SK-N-SH (cell line): ENCODE measurements around the gene PARS2. TPM values are rescaled to one million over a fixed set of nuclear protein-coding genes. Genes with fewer than 3 reads are reported as not detected.
A peak's percentile ranks its signal among the peaks of the same experiment; 100 is the strongest.

Experiments used
- CTCF ChIA-PET: fragments of 300-600, 350-600 bp; formaldehyde crosslinking; extraction: SDS; loops from one replicate; lab custom pipeline; 2021; lab: Yijun Ruan, JAX
- POLR2A ChIA-PET: fragments of 350-600 bp; sonication (Branson Sonifier 250); formaldehyde crosslinking; extraction: SDS; loops from one replicate; lab custom pipeline; 2020; ENCODE audit warnings: antibody characterized with exemption, inconsistent platforms; lab: Yijun Ruan, JAX
- DNase-seq: peaks from one replicate; pipeline ENCODE4 v3.0.0; 2012
- H2AFZ ChIP-seq: fragments of 200-600 bp; sonication (generic); 2 replicates; pipeline ENCODE4 v1.8.1; 2016; ENCODE audit warnings: antibody characterized with exemption, mild to moderate bottlenecking, low read depth
- H3F3A ChIP-seq: fragments of 200-600 bp; sonication (generic); replicated peaks from 2 replicates; pipeline ENCODE3; 2016; ENCODE audit warnings: antibody characterized with exemption, mild to moderate bottlenecking; ENCODE audit not compliant: insufficient read depth
- H3K27ac ChIP-seq, 2 experiments: fragments of 200-500 bp in 1 of 2; fragments of 200-600 bp in 1 of 2; sonication (Bioruptor generic) in 1 of 2; sonication (generic), shearing (Covaris generic) in 1 of 2; 2 replicates each; pipeline versions ENCODE4 v1.5.1 to v1.6.1; 2014 to 2016; ENCODE audit warnings: low read depth in 2 of 2, inconsistent platforms in 1 of 2, low read length in 1 of 2, mild to moderate bottlenecking in 1 of 2, mixed read lengths in 1 of 2
- H3K27me3 ChIP-seq: fragments of 200-600 bp; sonication (generic), shearing (Covaris generic); 2 replicates; pipeline ENCODE4 v1.6.1; 2016; ENCODE audit warnings: mixed run types; ENCODE audit not compliant: insufficient read depth
- H3K36me3 ChIP-seq, 2 experiments: fragments of 200-500 bp in 1 of 2; fragments of 200-600 bp in 1 of 2; sonication (Bioruptor generic) in 1 of 2; sonication (generic) in 1 of 2; replicated peaks in 1 of 2; 2 replicates each; pipeline versions ENCODE3 to v1.5.1; 2014 to 2016; ENCODE audit warnings: low read length in 1 of 2, mild to moderate bottlenecking in 1 of 2; ENCODE audit not compliant: insufficient read depth in 2 of 2, control insufficient read depth in 1 of 2
- H3K4me1 ChIP-seq, 2 experiments: fragments of 200-500 bp in 1 of 2; fragments of 200-600 bp in 1 of 2; sonication (Bioruptor generic) in 1 of 2; sonication (generic), shearing (Covaris generic) in 1 of 2; 2 replicates each; pipeline versions ENCODE4 v1.5.1 to v1.6.1; 2014 to 2016; ENCODE audit warnings: low read depth in 1 of 2, low read length in 1 of 2, mixed run types in 1 of 2; ENCODE audit not compliant: insufficient read depth in 2 of 2, control insufficient read depth in 1 of 2
- H3K4me2 ChIP-seq: fragments of 200-600 bp; sonication (generic), shearing (Covaris generic); 2 replicates; pipeline ENCODE4 v1.6.1; 2017; ENCODE audit warnings: mixed run types
- H3K4me3 ChIP-seq, 2 experiments: fragments of 200-500 bp in 1 of 2; fragments of 200-600 bp in 1 of 2; sonication (Bioruptor generic) in 1 of 2; sonication (generic), shearing (Covaris generic) in 1 of 2; 2 replicates each; pipeline versions ENCODE4 v1.5.1 to v1.8.1; 2014 to 2016; ENCODE audit warnings: low read depth in 2 of 2, inconsistent platforms in 1 of 2, low read length in 1 of 2, mild to moderate bottlenecking in 1 of 2, mixed read lengths in 1 of 2, moderate library complexity in 1 of 2
- H3K79me2 ChIP-seq: fragments of 200-600 bp; sonication (generic); 2 replicates; pipeline ENCODE4 v1.8.1; 2017; ENCODE audit warnings: mild to moderate bottlenecking; ENCODE audit not compliant: insufficient read depth
- H3K9ac ChIP-seq: fragments of 200-600 bp; sonication (generic); 2 replicates; pipeline ENCODE4 v1.6.1; 2017; ENCODE audit warnings: mixed run types
- H3K9me2 ChIP-seq: fragments of 200-600 bp; sonication (generic); 2 replicates; pipeline ENCODE4 v1.6.1; 2017; ENCODE audit warnings: mixed run types
- H3K9me3 ChIP-seq: fragments of 200-600 bp; sonication (generic); 2 replicates; pipeline ENCODE4 v1.6.1; 2017; ENCODE audit warnings: mixed run types, mild to moderate bottlenecking, moderate library complexity
- H4K20me1 ChIP-seq: fragments of 200-600 bp; sonication (generic); 2 replicates; pipeline ENCODE4 v1.6.1; 2017; ENCODE audit warnings: mild to moderate bottlenecking, mixed run types; ENCODE audit not compliant: insufficient read depth
- EZH2phosphoT487 ChIP-seq: fragments of 200-600 bp; sonication (generic); IDR thresholded peaks from 2 replicates; pipeline ENCODE4 v1.6.1; 2017; ENCODE audit warnings: low read depth, mixed run types, mild to moderate bottlenecking, antibody characterized with exemption, moderate library complexity, borderline replicate concordance
- FOXM1 ChIP-seq: IDR thresholded peaks from 2 replicates; pipeline ENCODE4 v1.4.0; 2012; ENCODE audit warnings: low read depth, mild to moderate bottlenecking
- GABPA ChIP-seq: IDR thresholded peaks from 2 replicates; pipeline ENCODE4 v1.4.0; 2012; ENCODE audit warnings: low read depth, mild to moderate bottlenecking
- GATA2 ChIP-seq: sonication (generic); formaldehyde crosslinking; IDR thresholded peaks from 2 replicates; pipeline ENCODE4 v1.5.0; 2020; ENCODE audit warnings: mild to moderate bottlenecking, missing genetic modification reagents
- MXI1 ChIP-seq: IDR thresholded peaks from 2 replicates; pipeline ENCODE4 v1.6.1; 2012; ENCODE audit warnings: mild to moderate bottlenecking, low read depth, low read length, improper control_type of control experiment
- NFIC ChIP-seq: IDR thresholded peaks from 2 replicates; pipeline ENCODE4 v1.4.0; 2012; ENCODE audit warnings: borderline replicate concordance
- NRF1 ChIP-seq: IDR thresholded peaks from 2 replicates; pipeline ENCODE4 v1.6.1; 2012; ENCODE audit warnings: low read depth, mild to moderate bottlenecking, low read length
- POLR2AphosphoS5 ChIP-seq: IDR thresholded peaks from 2 replicates; pipeline ENCODE4 v1.6.1; 2012; ENCODE audit warnings: low read depth, low read length
- RAD21 ChIP-seq: IDR thresholded peaks from 2 replicates; pipeline ENCODE4 v1.6.1; 2012; ENCODE audit warnings: mild to moderate bottlenecking, low read length
- RFX5 ChIP-seq: IDR thresholded peaks from 2 replicates; pipeline ENCODE4 v1.6.1; 2012; ENCODE audit warnings: mild to moderate bottlenecking, improper control_type of control experiment, low read length
- TAF1 ChIP-seq: IDR thresholded peaks from 2 replicates; pipeline ENCODE4 v1.6.1; 2012; ENCODE audit warnings: low read depth, mild to moderate bottlenecking, low read length, moderate library complexity, borderline replicate concordance
- WGBS: methylation state at CpG from one replicate; pipeline ENCODE4 v1.1.6; 2017; ENCODE audit warnings: low lambda C conversion rate; 5-methylcytosine and 5-hydroxymethylcytosine counted together
- polyA plus RNA-seq, 3 experiments: library from polyadenylated mRNA; depleted of rRNA; stranded (reverse); fragments of >200 nt; gene quantifications; 2 replicates each; pipeline ENCODE4 v1.2.3, GENCODE V29; 2012
- TF ChIP-seq, protein P1 (sequence below): fragments of 150-350 bp; IDR thresholded peaks from 2 replicates; pipeline ENCODE4 v1.6.1; 2017; ENCODE audit warnings: antibody characterized with exemption, low read length, low read depth, borderline replicate concordance
- TF ChIP-seq, protein P2 (sequence below): fragments of 150-350 bp; IDR thresholded peaks from 2 replicates; pipeline ENCODE4 v1.6.1; 2016; ENCODE audit warnings: mild to moderate bottlenecking, low read depth, low read length
- TF ChIP-seq, protein P3 (sequence below): IDR thresholded peaks from 2 replicates; pipeline ENCODE4; 2012

Gene PARS2
- polyA plus RNA-seq, 1 of the 3 experiments (the other 2 are of a cell fraction): 3.2 TPM

DNA sequence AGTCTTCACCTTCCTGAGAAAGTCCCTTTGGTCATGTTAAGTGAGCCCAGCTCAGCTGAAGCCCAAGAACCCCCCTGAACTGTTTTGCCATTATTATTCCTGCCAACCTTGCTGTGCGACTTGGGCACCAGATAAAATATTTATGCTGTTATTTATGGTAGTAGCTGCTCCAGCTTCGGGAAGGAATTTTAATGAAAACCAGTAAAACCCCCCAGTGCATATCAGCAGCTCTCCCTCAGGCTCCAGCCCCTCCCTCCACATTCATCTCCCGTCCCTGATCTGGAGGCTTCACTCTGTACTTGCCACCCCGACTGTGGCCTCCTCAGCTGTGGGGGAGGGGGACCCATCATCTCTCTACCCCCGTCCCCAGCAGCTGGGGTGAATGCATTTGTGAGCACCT lies 24.1 kb upstream of the PARS2 start:
- Histone ChIP-seq H3K9me3 (no peaks in the 10 kb centered on the region), H3K4me3 (no peak overlapping the region), H3F3A (no peaks in the 10 kb centered on the region), H3K4me1 (peaks cover 0 to 36% of the 10 kb centered on the region in 2 experiments; a peak in 1 of 4 replicates), H3K27me3 (no peaks in the 10 kb centered on the region), H3K4me2 (no peak overlapping the region), H2AFZ (no peak overlapping the region), H3K27ac (peak overlapping the region in 1 of 2 experiments; percentile 5; a peak in 1 of 4 replicates), H3K79me2 (no peaks in the 10 kb centered on the region), H3K36me3 (no peaks in the 10 kb centered on the region), H3K9me2 (no peaks in the 10 kb centered on the region), H4K20me1 (no peaks in the 10 kb centered on the region), H3K9ac (no peak overlapping the region)
- 11% methylated on average over 5 of the region's 5 CpGs for WGBS
- ChIA-PET CTCF (no interaction called here), POLR2A (interaction anchor here (0.6 kb wide), 1 partner anchor 16 kb away, joined by 3 read pairs; no protein-coding TSS in a partner anchor)
- TF ChIP-seq MXI1: no peak
- TF ChIP-seq TAF1: no peak
- no peak for TF ChIP-seq NFIC
- TF ChIP-seq, protein P1, sequence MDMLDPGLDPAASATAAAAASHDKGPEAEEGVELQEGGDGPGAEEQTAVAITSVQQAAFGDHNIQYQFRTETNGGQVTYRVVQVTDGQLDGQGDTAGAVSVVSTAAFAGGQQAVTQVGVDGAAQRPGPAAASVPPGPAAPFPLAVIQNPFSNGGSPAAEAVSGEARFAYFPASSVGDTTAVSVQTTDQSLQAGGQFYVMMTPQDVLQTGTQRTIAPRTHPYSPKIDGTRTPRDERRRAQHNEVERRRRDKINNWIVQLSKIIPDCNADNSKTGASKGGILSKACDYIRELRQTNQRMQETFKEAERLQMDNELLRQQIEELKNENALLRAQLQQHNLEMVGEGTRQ: no peak
- no peak for DNase-seq

DNA sequence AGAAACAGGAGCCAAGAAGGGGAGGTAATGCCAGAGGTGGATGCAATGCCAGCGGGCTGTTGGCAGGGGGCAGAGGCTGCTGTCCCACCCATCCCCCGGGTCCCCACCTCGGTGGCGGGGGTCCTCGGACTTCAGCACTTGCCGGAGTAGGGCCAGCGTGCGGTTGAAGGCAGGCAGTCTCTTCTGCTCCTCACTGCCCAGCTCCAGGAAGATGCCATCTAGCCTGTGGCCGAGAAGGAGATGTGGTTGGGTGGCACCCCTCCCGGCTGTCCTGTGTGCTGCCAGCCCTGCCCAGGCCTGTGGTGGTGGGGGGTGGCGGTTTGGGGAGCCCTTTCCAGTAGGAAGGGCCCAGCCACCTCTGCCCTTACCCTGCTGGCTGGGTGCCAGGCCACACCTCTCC lies 23.3 kb upstream of the PARS2 start:
- H3K79me2 ChIP-seq: no peaks in the 10 kb centered on the region
- H3K36me3 ChIP-seq: no peaks in the 10 kb centered on the region
- no peak for DNase-seq
- 58% methylated on average over 4 of the region's 11 CpGs for WGBS
- H3K27me3 ChIP-seq: no peaks in the 10 kb centered on the region
- no peaks in the 10 kb centered on the region for H3K9me2 ChIP-seq
- TF ChIP-seq EZH2phosphoT487 (no peak), GABPA (no peak), NRF1 (no peak), RFX5 (no peak)
- TF ChIP-seq, protein P2, sequence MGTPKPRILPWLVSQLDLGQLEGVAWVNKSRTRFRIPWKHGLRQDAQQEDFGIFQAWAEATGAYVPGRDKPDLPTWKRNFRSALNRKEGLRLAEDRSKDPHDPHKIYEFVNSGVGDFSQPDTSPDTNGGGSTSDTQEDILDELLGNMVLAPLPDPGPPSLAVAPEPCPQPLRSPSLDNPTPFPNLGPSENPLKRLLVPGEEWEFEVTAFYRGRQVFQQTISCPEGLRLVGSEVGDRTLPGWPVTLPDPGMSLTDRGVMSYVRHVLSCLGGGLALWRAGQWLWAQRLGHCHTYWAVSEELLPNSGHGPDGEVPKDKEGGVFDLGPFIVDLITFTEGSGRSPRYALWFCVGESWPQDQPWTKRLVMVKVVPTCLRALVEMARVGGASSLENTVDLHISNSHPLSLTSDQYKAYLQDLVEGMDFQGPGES: no peak
- H4K20me1 ChIP-seq: no peaks in the 10 kb centered on the region
- H3K27ac ChIP-seq: no peak overlapping the region
- POLR2A ChIA-PET: no interaction called here
- no peak overlapping the region for H3K9ac ChIP-seq
- CTCF ChIA-PET: interaction anchor here (1.0 kb wide), 1 partner anchor 11 kb away, joined by 4 read pairs; no protein-coding TSS in a partner anchor
- no peak overlapping the region for H2AFZ ChIP-seq
- H3K4me1 ChIP-seq: peaks cover 0 to 29% of the 10 kb centered on the region in 2 experiments; a peak in 1 of 4 replicates
- H3K4me3 ChIP-seq: no peak overlapping the region
- no peaks in the 10 kb centered on the region for H3K9me3 ChIP-seq
- no peaks in the 10 kb centered on the region for H3F3A ChIP-seq
- no peak overlapping the region for H3K4me2 ChIP-seq

DNA sequence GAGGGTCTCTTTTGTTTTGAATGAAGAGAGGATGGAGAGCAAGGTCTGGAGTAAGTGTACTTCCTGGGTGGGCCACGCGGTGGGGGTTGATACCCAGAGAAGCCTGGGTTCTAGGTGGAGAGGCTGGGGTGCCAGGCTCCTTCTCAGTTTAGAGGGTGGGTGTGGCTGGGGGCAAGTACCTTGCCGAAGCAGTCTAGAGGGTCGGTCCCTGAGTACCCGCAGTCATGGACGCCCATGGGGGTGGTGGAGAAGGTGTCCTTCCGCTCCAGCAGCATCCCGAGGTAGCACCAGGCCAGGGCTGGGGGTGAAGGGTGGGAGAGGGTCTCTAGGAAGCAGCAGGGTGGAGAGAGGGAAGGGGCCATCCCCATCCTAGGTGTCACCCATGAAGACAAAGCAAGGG lies 22.5 kb upstream of the PARS2 start:
- WGBS: 66% methylated on average over 7 of the region's 8 CpGs
- Histone ChIP-seq H4K20me1 (no peaks in the 10 kb centered on the region), H3K27me3 (no peaks in the 10 kb centered on the region), H3F3A (no peaks in the 10 kb centered on the region), H3K27ac (no peak overlapping the region), H3K4me2 (no peak overlapping the region), H3K9me2 (no peaks in the 10 kb centered on the region), H3K9me3 (no peaks in the 10 kb centered on the region), H3K9ac (no peak overlapping the region), H3K79me2 (no peaks in the 10 kb centered on the region), H2AFZ (no peak overlapping the region), H3K4me1 (peaks cover 0 to 23% of the 10 kb centered on the region in 2 experiments; a peak in 1 of 4 replicates), H3K4me3 (no peak overlapping the region), H3K36me3 (no peaks in the 10 kb centered on the region)
- no peak for DNase-seq
- TF ChIP-seq RAD21 (no peak), POLR2AphosphoS5 (no peak), FOXM1 (no peak), GATA2 (CRISPR knock-in tag) (no peak)
- TF ChIP-seq, protein P3, sequence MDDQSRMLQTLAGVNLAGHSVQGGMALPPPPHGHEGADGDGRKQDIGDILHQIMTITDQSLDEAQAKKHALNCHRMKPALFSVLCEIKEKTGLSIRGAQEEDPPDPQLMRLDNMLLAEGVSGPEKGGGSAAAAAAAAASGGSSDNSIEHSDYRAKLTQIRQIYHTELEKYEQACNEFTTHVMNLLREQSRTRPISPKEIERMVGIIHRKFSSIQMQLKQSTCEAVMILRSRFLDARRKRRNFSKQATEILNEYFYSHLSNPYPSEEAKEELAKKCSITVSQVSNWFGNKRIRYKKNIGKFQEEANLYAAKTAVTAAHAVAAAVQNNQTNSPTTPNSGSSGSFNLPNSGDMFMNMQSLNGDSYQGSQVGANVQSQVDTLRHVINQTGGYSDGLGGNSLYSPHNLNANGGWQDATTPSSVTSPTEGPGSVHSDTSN: no peak
- CTCF ChIA-PET: interaction anchor here (1.0 to 1.3 kb wide), 2 partner anchors 10 to 17 kb away, joined by 4 read pairs; no protein-coding TSS in a partner anchor
- POLR2A ChIA-PET: no interaction called here
